GM12878 (cell line): ENCODE measurements around the gene PRUNE1. TPM values are rescaled to one million over a fixed set of nuclear protein-coding genes. Genes with fewer than 3 reads are reported as not detected.

Source experiments
- ATAC-seq: fragments of 200-7000 bp; cut with Tn5 transposase; 3 replicates; pipeline ENCODE4 v1.9.1; 2020; ENCODE audit warnings: mild to moderate bottlenecking, moderate library complexity
- BruUV-seq: library from RNA; stranded (reverse); fragments of 400-500 nt; replicated peaks from 2 replicates; lab custom pipeline; 2021; lab: Mats Ljungman, UMichigan
- CTCF ChIA-PET: fragments of 300-600 bp; sonication (Branson Sonifier 250); formaldehyde crosslinking; extraction: SDS; loops from one replicate; lab custom pipeline; 2021; ENCODE audit warnings: inconsistent platforms; lab: Yijun Ruan, JAX
- POLR2A ChIA-PET: fragments of 350-600 bp; formaldehyde crosslinking; extraction: SDS; loops from one replicate; lab custom pipeline; 2021; ENCODE audit warnings: inconsistent platforms; lab: Charles Lee
- RAD21 ChIA-PET: fragments of 300-600 bp; sonication (Branson Sonifier 250); formaldehyde crosslinking; loops from one replicate; lab custom pipeline; 2023; ENCODE audit warnings: antibody characterized with exemption; ENCODE audit not compliant: unreplicated experiment; lab: Charles Lee
- SMC1A ChIA-PET: fragments of 300-600 bp; sonication (Branson Sonifier 250); formaldehyde crosslinking; loops from one replicate; lab custom pipeline; 2023; ENCODE audit not compliant: unreplicated experiment, uncharacterized antibody; lab: Charles Lee
- DNase-seq: peaks from one replicate; pipeline ENCODE4 v3.0.0-alpha.2; 2011; ENCODE audit warnings: low read depth, low spot score
- FAIRE-seq: peaks from 3 replicates; lab custom pipeline; 2011; peaks lifted over from hg19 to GRCh38; lab: Jason Lieb, UNC
- H2AFZ ChIP-seq: 2 replicates; pipeline ENCODE4 v1.6.0; 2011; ENCODE audit warnings: low read depth, low read length, control low read depth; ENCODE audit not compliant: control insufficient read depth
- H3K27ac ChIP-seq: 2 replicates; pipeline ENCODE4 v1.5.1; 2011; ENCODE audit warnings: control low read depth; ENCODE audit not compliant: control insufficient read depth, insufficient read depth
- H3K27me3 ChIP-seq, 2 experiments: replicated peaks in 1 of 2; 2 replicates each; pipeline versions ENCODE4 v1.6.0 to v1.6.1; 2011; ENCODE audit warnings: low read length in 1 of 2; ENCODE audit not compliant: control insufficient read depth in 2 of 2, insufficient read depth in 2 of 2
- H3K36me3 ChIP-seq, 2 experiments: 2 replicates each; pipeline ENCODE4 v1.5.1; 2011; ENCODE audit warnings: low read length in 1 of 2; ENCODE audit not compliant: control insufficient read depth in 2 of 2, insufficient read depth in 2 of 2
- H3K4me1 ChIP-seq: 2 replicates; pipeline ENCODE4 v1.6.1; 2011; ENCODE audit warnings: mild to moderate bottlenecking, low read length, moderate library complexity, mixed read lengths; ENCODE audit not compliant: control insufficient read depth, insufficient read depth
- H3K4me2 ChIP-seq: 2 replicates; pipeline ENCODE4 v1.6.0; 2011; ENCODE audit warnings: control low read depth; ENCODE audit not compliant: control insufficient read depth, insufficient read depth
- H3K4me3 ChIP-seq: fragments of 200-600 bp; sonication (generic); 2 replicates; pipeline ENCODE4 v1.5.1; 2016
- H3K79me2 ChIP-seq: 2 replicates; pipeline ENCODE4 v1.6.0; 2011; ENCODE audit warnings: low read length; ENCODE audit not compliant: control insufficient read depth, insufficient read depth
- H3K9ac ChIP-seq: 2 replicates; pipeline ENCODE4 v1.8.0; 2011; ENCODE audit warnings: low read length, control low read depth, mixed read lengths; ENCODE audit not compliant: control insufficient read depth, insufficient read depth
- H3K9me3 ChIP-seq: replicated peaks from 3 replicates; pipeline ENCODE4 v1.5.1; 2011; ENCODE audit warnings: mild to moderate bottlenecking, low read length; ENCODE audit not compliant: control insufficient read depth, insufficient read depth
- H4K20me1 ChIP-seq: 2 replicates; pipeline ENCODE4 v1.6.0; 2011; ENCODE audit not compliant: control insufficient read depth, insufficient read depth
- CREM ChIP-seq: IDR thresholded peaks from 2 replicates; pipeline ENCODE4 v1.6.1; 2014; ENCODE audit warnings: antibody characterized with exemption, low read depth
- IKZF1 ChIP-seq: fragments of 450-650 bp; conservative IDR thresholded peaks from 2 replicates; pipeline ENCODE4 v1.6.1; 2017; ENCODE audit warnings: antibody characterized with exemption, mild to moderate bottlenecking
- MXI1 ChIP-seq: fragments of 150-350 bp; IDR thresholded peaks from 2 replicates; pipeline ENCODE4 v1.6.1; 2011; ENCODE audit warnings: low read depth, mild to moderate bottlenecking, inconsistent platforms, low read length, improper control_type of control experiment
- MYC ChIP-seq: IDR thresholded peaks from 2 replicates; pipeline ENCODE4 v1.6.1; 2011; ENCODE audit warnings: mild to moderate bottlenecking, low read length, moderate library complexity, inconsistent platforms; ENCODE audit not compliant: insufficient read depth, insufficient replicate concordance, insufficient read length, severe bottlenecking
- RAD21 ChIP-seq: IDR thresholded peaks from 2 replicates; pipeline ENCODE4 v1.6.1; 2011; ENCODE audit warnings: mild to moderate bottlenecking, low read depth, low read length, moderate library complexity; ENCODE audit not compliant: insufficient read depth
- SPI1 ChIP-seq: IDR thresholded peaks from 2 replicates; pipeline ENCODE4 v1.6.1; 2011; ENCODE audit warnings: low read depth, mild to moderate bottlenecking, low read length, moderate library complexity, borderline replicate concordance; ENCODE audit not compliant: insufficient read depth
- ZSCAN29 ChIP-seq: fragments of 450-650 bp; IDR thresholded peaks from 2 replicates; pipeline ENCODE4 v1.6.1; 2017; ENCODE audit warnings: mild to moderate bottlenecking, moderate library complexity
- WGBS: methylation state at CpG from one replicate; pipeline ENCODE4 v1.1.6; 2016; ENCODE audit warnings: low lambda C conversion rate; ENCODE audit not compliant: insufficient replicate concordance, insufficient coverage; ENCODE audit errors: missing lambda C conversion rate; 5-methylcytosine and 5-hydroxymethylcytosine counted together
- in situ Hi-C: fragments of 300-500 bp; cut with MboI; formaldehyde crosslinking; loops from 9 replicates; pipeline ENCODE4 v1.14.3; 2018; ENCODE audit warnings: mixed read lengths
- intact Hi-C: fragments of 100-400 bp; cut with micrococcal nuclease; formaldehyde crosslinking; loops from one replicate; pipeline ENCODE4 v1.14.2; 2022; ENCODE audit not compliant: unreplicated experiment
- polyA plus RNA-seq, 11 experiments: library from polyadenylated mRNA; depleted of rRNA in 4 of 11; unstranded in 6 of 11; stranded (reverse) in 5 of 11; fragments of >200 nt; fragmentation: Nextera tagmentation in 4 of 11; fragmentation: Illumina TruSeq in 1 of 11; extraction: Ambion mirVana in 4 of 11; extraction: Trizol in 1 of 11; gene quantifications; 1 replicate in 1 of 11; 2 replicates in 10 of 11; pipeline versions ENCODE4 v1.2.1 to v1.2.3, GENCODE V29; 2011 to 2016; ENCODE audit warnings: inconsistent platforms in 2 of 11, missing spikeins in 2 of 11, low read depth in 1 of 11
- total RNA-seq, 4 experiments: library from RNA; depleted of rRNA in 3 of 4; stranded (reverse); fragments of >200 nt in 3 of 4; fragmentation: Illumina TruSeq in 1 of 4; extraction: Trizol in 1 of 4; gene quantifications; 2 replicates each; pipeline versions ENCODE4 v1.2.1 to v1.2.3, GENCODE V29; 2013 to 2021

The PRUNE1 gene
- total and polyA plus RNA-seq, 10 of the 15 experiments (the other 5 are each of a cell fraction or from before 2014, with no cell fraction given) = 4.7 to 24.5 (median 12.4) TPM

DNA sequence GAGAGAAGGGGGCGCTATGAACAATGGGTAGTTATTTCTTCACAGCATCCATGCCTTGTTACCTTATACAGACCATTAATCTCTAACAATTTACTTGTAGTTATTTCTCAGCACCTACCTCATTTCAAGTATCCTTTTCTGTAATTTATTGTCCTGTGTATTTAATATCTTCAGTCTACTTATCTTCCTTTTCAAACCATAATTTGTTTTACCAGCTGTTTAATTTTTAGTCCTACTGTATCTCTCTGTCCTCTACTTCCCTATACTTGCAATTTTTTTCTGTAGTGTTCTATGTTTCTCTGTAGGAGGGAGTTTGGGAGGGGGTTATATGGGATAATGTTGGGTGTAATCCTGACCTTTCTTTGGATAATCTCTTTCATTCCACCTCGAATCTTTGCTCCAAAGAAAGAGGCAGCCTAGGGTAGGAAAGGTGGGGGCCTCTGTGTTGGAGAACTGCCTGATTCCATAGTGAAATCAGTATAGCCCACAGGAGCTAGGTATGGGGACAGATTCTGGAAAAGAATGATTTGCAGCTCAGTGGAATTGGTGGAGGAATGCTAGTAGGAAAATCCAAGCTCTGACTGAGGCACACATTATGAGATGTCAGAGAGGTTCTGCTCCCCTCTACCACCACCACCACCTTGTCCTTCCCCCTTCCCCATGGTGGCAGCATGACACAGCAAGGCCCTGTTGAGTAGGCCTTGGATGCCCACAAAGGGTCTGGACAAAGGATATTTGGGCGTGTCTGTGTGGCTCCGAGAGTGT, 52.6 kb downstream of the PRUNE1 start:
- BruUV-seq = TSS peak; percentile 49
- Histone ChIP-seq H3K9ac (peak overlapping the region; percentile 94), H3K27me3 (no peaks in the 10 kb centered on the region), H3K4me1 (peaks cover 21% of the 10 kb centered on the region), H3K36me3 (peaks cover 0 to 7% of the 10 kb centered on the region in 2 experiments; a peak in 2 of 4 replicates), H3K4me3 (peak overlapping the region; percentile 93), H4K20me1 (peaks cover 3% of the 10 kb centered on the region; the same call in 1 of the 2 replicates), H3K79me2 (peaks cover 45% of the 10 kb centered on the region), H2AFZ (peak overlapping the region; percentile 95), H3K27ac (peak overlapping the region; percentile 97), H3K4me2 (peak overlapping the region; percentile 73), H3K9me3 (no peaks in the 10 kb centered on the region)
- ChIA-PET SMC1A (interaction anchor here (0.6 to 3.6 kb wide), 8 partner anchors 10 to 96 kb away, joined by 3 to 22 read pairs (median 8); partner anchors contain the start of genes C1orf56, GABPB2 and TNFAIP8L2), POLR2A (interaction anchor here (0.6 to 5.8 kb wide), 7 partner anchors 10 to 481 kb away, joined by 3 to 65 read pairs (median 5); partner anchors contain the start of genes C1orf56, GABPB2, MCL1 and VPS72), CTCF (interaction anchor here (0.6 to 7.4 kb wide), 16 partner anchors 7 to 364 kb away, joined by 3 to 76 read pairs (median 4); partner anchors contain the start of genes C1orf56, GABPB2, GOLPH3L and MINDY1), RAD21 (interaction anchor here (0.9 to 1.9 kb wide), 4 partner anchors 10 to 220 kb away, joined by 3 to 7 read pairs (median 4); partner anchors contain the start of gene GABPB2)
- intact Hi-C loops = no loop called here
- 58% methylated on average over 4 of the region's 4 CpGs for WGBS
- ATAC-seq (no peak), DNase-seq (no peak), FAIRE-seq (no peak)
- no peak for TF ChIP-seq MXI1
- TF ChIP-seq RAD21 = 0 out of 2 replicates have a peak, but pooled peaks have one; percentile 2
- no peak for TF ChIP-seq IKZF1
- in situ Hi-C loops = no loop called here

- Histone ChIP-seq H3K4me2 (no peak overlapping the region), H3K9me3 (no peaks in the 10 kb centered on the region), H3K4me3 (no peak overlapping the region), H3K27ac (no peak overlapping the region), H3K4me1 (peaks cover 13% of the 10 kb centered on the region), H3K9ac (no peak overlapping the region), H3K36me3 (peaks cover 0 to 3% of the 10 kb centered on the region in 2 experiments; a peak in 2 of 4 replicates), H3K27me3 (no peaks in the 10 kb centered on the region), H4K20me1 (no peaks in the 10 kb centered on the region), H3K79me2 (peaks cover 37% of the 10 kb centered on the region), H2AFZ (no peak overlapping the region)
- ChIA-PET CTCF (interaction anchor here (0.6 to 7.4 kb wide), 8 partner anchors 9 to 95 kb away, joined by 3 to 76 read pairs (median 8); partner anchors contain the start of genes C1orf56, GABPB2, MINDY1 and TNFAIP8L2), SMC1A (interaction anchor here (1.3 to 3.1 kb wide), 5 partner anchors 9 to 95 kb away, joined by 3 to 22 read pairs (median 6); partner anchors contain the start of genes C1orf56, GABPB2 and TNFAIP8L2), RAD21 (interaction anchor here (0.7 to 1.8 kb wide), 4 partner anchors 9 to 162 kb away, joined by 3 to 7 read pairs (median 4); partner anchors contain the start of genes GABPB2 and TNFAIP8L2), POLR2A (interaction anchor here (0.6 to 5.8 kb wide), 4 partner anchors 9 to 128 kb away, joined by 3 to 65 read pairs (median 20); partner anchors contain the start of genes C1orf56, GABPB2 and VPS72)
- intact Hi-C loops (no loop called here), in situ Hi-C loops (no loop called here)
- WGBS = 87% methylated on average over 2 of the region's 2 CpGs
- FAIRE-seq (no peak), DNase-seq (no peak), ATAC-seq (no peak)
- TF ChIP-seq ZSCAN29 (no peak), CREM (no peak), MYC (no peak), SPI1 (no peak)
- no TSS peak for BruUV-seq
Measured at GRCh38 chr1:151061704-151062103, 53.5 kb downstream of the PRUNE1 start.
